Measurements from ENCODE around the gene PI4KA. TPM values are rescaled to one million over a fixed set of nuclear protein-coding genes. Genes with fewer than 3 reads are reported as not detected.

PI4KA gene
- total and polyA plus RNA-seq, 2 of the 13 experiments (the other 11 are each of a cell fraction or from before 2014, with no cell fraction given): 27.4 to 56.4 TPM

GRCh38 chr22:20776624-20777405 is 81.8 kb downstream of the PI4KA start (continued):
- peak; percentile 46; the same call in 1 of the 2 replicates for TF ChIP-seq NCOA2 (CRISPR knock-in tag; IDR thresholded peaks at IDR 0.05)
- peak; percentile 65 for TF ChIP-seq CEBPG (CRISPR knock-in tag; IDR thresholded peaks at IDR 0.05)
- TF ChIP-seq TBP (CRISPR knock-in tag; IDR thresholded peaks at IDR 0.05): 0 out of 2 replicates have a peak, but pooled peaks have one; percentile 39
- peak; percentile 32; the same call in 1 of the 2 replicates for TF ChIP-seq KDM2A (CRISPR knock-in tag; IDR thresholded peaks at IDR 0.05; ENCODE audit: borderline replicate concordance, low read depth)
- TF ChIP-seq CREM (IDR thresholded peaks at IDR 0.05): peak; percentile 54; the same call in 1 of the 2 replicates
- TF ChIP-seq CREM (CRISPR knock-in tag; IDR thresholded peaks at IDR 0.05): no peak
- peak; percentile 56; the same call in 1 of the 2 replicates for TF ChIP-seq POLR2AphosphoS5 (IDR thresholded peaks at IDR 0.05; ENCODE audit: low read depth, low read length)
- TF ChIP-seq SAP130 (CRISPR knock-in tag; IDR thresholded peaks at IDR 0.05; ENCODE audit: low read depth): peak; percentile 88
- TF ChIP-seq ZNF777 (CRISPR knock-in tag; IDR thresholded peaks at IDR 0.05): peak; percentile 43; the same call in 1 of the 2 replicates
- TF ChIP-seq DRAP1 (CRISPR knock-in tag; IDR thresholded peaks at IDR 0.05): 0 out of 2 replicates have a peak, but pooled peaks have one; percentile 39
- peak; percentile 67 for TF ChIP-seq RBFOX2 (IDR thresholded peaks at IDR 0.05; ENCODE audit: low read depth, low read length)
- no peak for TF ChIP-seq ZNF230 (CRISPR knock-in tag; IDR thresholded peaks at IDR 0.05)
- TF ChIP-seq RXRB (CRISPR knock-in tag; IDR thresholded peaks at IDR 0.05; ENCODE audit: borderline replicate concordance): peak; percentile 67
- peak; percentile 50; the same call in 1 of the 2 replicates for TF ChIP-seq SIN3A (IDR thresholded peaks at IDR 0.05; ENCODE audit: borderline replicate concordance, low read depth, low read length)
- TF ChIP-seq IRF2 (CRISPR knock-in tag; IDR thresholded peaks at IDR 0.05): peak; percentile 52; the same call in 1 of the 2 replicates
- peak; percentile 63 for TF ChIP-seq PAXIP1 (CRISPR knock-in tag; conservative IDR thresholded peaks at IDR 0.05)
- no peak for TF ChIP-seq GPN1 (CRISPR knock-in tag; IDR thresholded peaks at IDR 0.05; ENCODE audit: borderline replicate concordance)
- 0 out of 2 replicates have a peak, but pooled peaks have one; percentile 30 for TF ChIP-seq ZNF644 (CRISPR knock-in tag; IDR thresholded peaks at IDR 0.05; ENCODE audit: low read depth)
- TF ChIP-seq FOSL1 (CRISPR knock-in tag; IDR thresholded peaks at IDR 0.05; ENCODE audit: borderline replicate concordance): no peak
- peak; percentile 81 for TF ChIP-seq MED1 (CRISPR knock-in tag; IDR thresholded peaks at IDR 0.05)
- TF ChIP-seq ZNF280B (CRISPR knock-in tag; IDR thresholded peaks at IDR 0.05; ENCODE audit: borderline replicate concordance): no peak
- TF ChIP-seq MEIS1 (CRISPR knock-in tag; IDR thresholded peaks at IDR 0.05; ENCODE audit: borderline replicate concordance): no peak
- TF ChIP-seq HOXA3 (CRISPR knock-in tag; IDR thresholded peaks at IDR 0.05): peak; percentile 38; the same call in 1 of the 2 replicates
- TF ChIP-seq SOX6 (IDR thresholded peaks at IDR 0.05): no peak
- TF ChIP-seq SOX6 (CRISPR knock-in tag; IDR thresholded peaks at IDR 0.05): peak; percentile 64; the same call in 1 of the 2 replicates

All from HepG2 (cell line).